Activated T-cell treated with anti-CD3 and anti-CD28 coated beads, Interleukin-2, amount 50 U/mL, for 1 hour (primary cell): ENCODE measurements around the gene CGAS.
"Not testable (repeated sequence)": the region's sequence is repeated elsewhere in the genome, so short reads cannot be mapped to it uniquely, and the experiment has no call there.

Source experiments
- DNase-seq: peaks from one replicate; pipeline ENCODE4 v3.0.0-alpha.2; 2020

CGAS gene

GRCh38 chr6:73452107-73452461 lies at the start of gene CGAS:
Gene CGAS, minus strand, starts transcription at chr6:73452297. Its CDS starts 116 bp downstream, at chr6:73452181.
- DNase-seq: peak; percentile 78

GRCh38 chr6:73497915-73498314 lies 45.8 kb upstream of the CGAS start:
- DNase-seq: no peak

- DNase-seq: no peak
Observed at GRCh38 chr6:73491377-73491776, 39.3 kb upstream of the CGAS start.

GRCh38 chr6:73487473-73487872 lies 35.4 kb upstream of the CGAS start:
- DNase-seq: no peak

- DNase-seq: no peak
Observed at GRCh38 chr6:73484438-73484837, 32.3 kb upstream of the CGAS start.

- no peak for DNase-seq
Observed at GRCh38 chr6:73481969-73482368, 29.9 kb upstream of the CGAS start.

GRCh38 chr6:73477407-73477806 lies 25.3 kb upstream of the CGAS start:
- DNase-seq: no peak

- no peak for DNase-seq
Observed at GRCh38 chr6:73476723-73477122, 24.6 kb upstream of the CGAS start.

- DNase-seq: no peak
Observed at GRCh38 chr6:73471686-73472290, 19.7 kb upstream of the CGAS start.

GRCh38 chr6:73461537-73462350 lies 9.6 kb upstream of the CGAS start, which contains the start of gene MTO1:
Gene MTO1, plus strand, starts transcription at chr6:73461737. Its CDS starts 118 bp downstream, at chr6:73461855.
- DNase-seq: peak; percentile 80

GRCh38 chr6:73460056-73460455 lies 8.0 kb upstream of the CGAS start:
- DNase-seq: no peak

GRCh38 chr6:73459474-73459873 lies 7.4 kb upstream of the CGAS start:
- not testable (repeated sequence) for DNase-seq

GRCh38 chr6:73455865-73456629 lies 4.0 kb upstream of the CGAS start:
- no peak for DNase-seq

GRCh38 chr6:73451223-73452106 lies 632 bp downstream of the CGAS start:
- peak; percentile 59 for DNase-seq

GRCh38 chr6:73443555-73443954 lies 8.5 kb downstream of the CGAS start:
- no peak for DNase-seq

GRCh38 chr6:73435236-73435635 lies 16.9 kb downstream of the CGAS start:
- DNase-seq: no peak

- no peak for DNase-seq
Observed at GRCh38 chr6:73421534-73421933, 30.6 kb downstream of the CGAS start.

GRCh38 chr6:73418081-73418741 lies 33.9 kb downstream of the CGAS start:
- no peak for DNase-seq

- no peak for DNase-seq
Observed at GRCh38 chr6:73413102-73413501, 39.0 kb downstream of the CGAS start.

GRCh38 chr6:73409395-73409794 lies 42.7 kb downstream of the CGAS start:
- no peak for DNase-seq

GRCh38 chr6:73400656-73401055 lies 51.4 kb downstream of the CGAS start:
- no peak for DNase-seq

GRCh38 chr6:73395875-73396274 lies 56.2 kb downstream of the CGAS start:
- DNase-seq: no peak
